H9 (cell line): ENCODE measurements around the gene CFAP45. TPM values are rescaled to one million over a fixed set of nuclear protein-coding genes. Genes with fewer than 3 reads are reported as not detected.

ENCODE experiments used
- DNase-seq: peaks from one replicate; pipeline ENCODE4 v3.0.0-alpha.2; 2017
- H2AFZ ChIP-seq: one replicate; pipeline ENCODE4 v1.6.1; 2013; ENCODE audit warnings: mild to moderate bottlenecking, low read length, control low read depth, moderate library complexity
- H2AK5ac ChIP-seq: 2 replicates; pipeline ENCODE4 v1.6.1; 2013; ENCODE audit warnings: low read length, control low read depth, mixed read lengths; ENCODE audit not compliant: insufficient read length
- H2BK120ac ChIP-seq: one replicate; pipeline ENCODE4 v1.6.1; 2013; ENCODE audit warnings: low read depth, mild to moderate bottlenecking, low read length, control low read depth, inconsistent platforms; ENCODE audit not compliant: poor library complexity, severe bottlenecking
- H2BK12ac ChIP-seq: 2 replicates; pipeline ENCODE4 v1.6.1; 2013; ENCODE audit warnings: low read length, control low read depth, mixed read lengths, low read depth; ENCODE audit not compliant: insufficient read length
- H2BK15ac ChIP-seq: 2 replicates; pipeline ENCODE4 v1.6.1; 2013; ENCODE audit warnings: low read depth, low read length, control low read depth
- H2BK20ac ChIP-seq: one replicate; pipeline ENCODE4 v1.6.1; 2013; ENCODE audit warnings: low read depth, mild to moderate bottlenecking, low read length, control low read depth, inconsistent platforms; ENCODE audit not compliant: poor library complexity, severe bottlenecking
- H2BK5ac ChIP-seq: 2 replicates; pipeline ENCODE4 v1.6.1; 2013; ENCODE audit warnings: low read length, control low read depth, mixed read lengths; ENCODE audit not compliant: insufficient read length
- H3K14ac ChIP-seq: 2 replicates; pipeline ENCODE4 v1.6.1; 2013; ENCODE audit warnings: low read length, control low read depth; ENCODE audit not compliant: insufficient read depth
- H3K18ac ChIP-seq: 2 replicates; pipeline ENCODE4 v1.6.1; 2013; ENCODE audit warnings: low read depth, mild to moderate bottlenecking, mixed read lengths, low read length, control low read depth; ENCODE audit not compliant: insufficient read length
- H3K23ac ChIP-seq: 2 replicates; pipeline ENCODE4 v1.6.1; 2013; ENCODE audit warnings: low read length, control low read depth, mixed read lengths, low read depth; ENCODE audit not compliant: insufficient read length
- H3K23me2 ChIP-seq: 2 replicates; pipeline ENCODE4 v1.6.1; 2013; ENCODE audit warnings: low read depth, mild to moderate bottlenecking, mixed read lengths, low read length, control low read depth; ENCODE audit not compliant: insufficient read length, poor library complexity, severe bottlenecking
- H3K27ac ChIP-seq: 2 replicates; pipeline ENCODE4 v1.5.1; 2013; ENCODE audit warnings: low read length, control low read depth, mixed read lengths, low read depth; ENCODE audit not compliant: insufficient read length
- H3K27me3 ChIP-seq: 2 replicates; pipeline ENCODE4 v1.6.1; 2013; ENCODE audit warnings: low read length, control low read depth, inconsistent platforms; ENCODE audit not compliant: insufficient read depth
- H3K4ac ChIP-seq: 2 replicates; pipeline ENCODE4 v1.6.1; 2013; ENCODE audit warnings: low read depth, mild to moderate bottlenecking, control low read depth, inconsistent platforms, low read length, moderate library complexity
- H3K4me1 ChIP-seq: 2 replicates; pipeline ENCODE4 v1.6.1; 2013; ENCODE audit warnings: low read length, control low read depth, inconsistent platforms; ENCODE audit not compliant: insufficient read depth
- H3K4me2 ChIP-seq: 2 replicates; pipeline ENCODE4 v1.6.1; 2013; ENCODE audit warnings: low read length, control low read depth, mixed read lengths; ENCODE audit not compliant: insufficient read length, insufficient read depth
- H3K56ac ChIP-seq: 2 replicates; pipeline ENCODE4 v1.6.1; 2013; ENCODE audit warnings: low read depth, mild to moderate bottlenecking, mixed read lengths, low read length, control low read depth; ENCODE audit not compliant: insufficient read length
- H3K79me1 ChIP-seq: 2 replicates; pipeline ENCODE4 v1.6.1; 2013; ENCODE audit warnings: low read depth, mild to moderate bottlenecking, moderate library complexity, low read length, control low read depth, inconsistent platforms; ENCODE audit not compliant: insufficient read depth, poor library complexity, severe bottlenecking
- H3K79me2 ChIP-seq: 2 replicates; pipeline ENCODE4 v1.6.1; 2013; ENCODE audit warnings: low read length, control low read depth, inconsistent platforms; ENCODE audit not compliant: insufficient read depth
- H3K9ac ChIP-seq: 2 replicates; pipeline ENCODE4 v1.6.1; 2013; ENCODE audit warnings: low read length, control low read depth, mixed read lengths; ENCODE audit not compliant: insufficient read length; ENCODE audit errors: extremely low read depth
- H3K9me3 ChIP-seq: one replicate; pipeline ENCODE4 v1.6.1; 2013; ENCODE audit warnings: low read depth, low read length, inconsistent platforms; ENCODE audit not compliant: control insufficient read depth
- H3T11ph ChIP-seq: one replicate; pipeline ENCODE4 v1.6.1; 2013; ENCODE audit warnings: mild to moderate bottlenecking, low read length, control low read depth, inconsistent platforms
- H4K20me1 ChIP-seq: one replicate; pipeline ENCODE4 v1.6.1; 2013; ENCODE audit not compliant: control insufficient read depth, insufficient read length, insufficient read depth
- H4K5ac ChIP-seq: 2 replicates; pipeline ENCODE4 v1.6.1; 2013; ENCODE audit warnings: low read depth, mild to moderate bottlenecking, mixed read lengths, low read length, control low read depth; ENCODE audit not compliant: insufficient read length
- H4K8ac ChIP-seq: replicated peaks from 2 replicates; pipeline ENCODE4 v1.6.1; 2013; ENCODE audit warnings: low read length, control low read depth, mixed read lengths, low read depth; ENCODE audit not compliant: insufficient read length
- H4K91ac ChIP-seq: 2 replicates; pipeline ENCODE4 v1.6.1; 2013; ENCODE audit warnings: low read depth, mild to moderate bottlenecking, moderate library complexity, mixed read lengths, low read length, control low read depth; ENCODE audit not compliant: insufficient read length
- H3K27ac Mint-ChIP-seq, 3 experiments: 2 replicates in 2 of 3; 3 replicates in 1 of 3; pipeline ENCODE4 v1.8.0; 2020 to 2021; ENCODE audit warnings: mixed read lengths in 3 of 3, mild to moderate bottlenecking in 1 of 3, moderate library complexity in 1 of 3
- H3K27me3 Mint-ChIP-seq: 2 replicates; pipeline ENCODE4 v1.8.0; 2021; ENCODE audit warnings: low read depth, mild to moderate bottlenecking, moderate library complexity, mixed read lengths
- H3K36me3 Mint-ChIP-seq, 3 experiments: 2 replicates in 2 of 3; 3 replicates in 1 of 3; pipeline ENCODE4 v1.8.0; 2020 to 2021; ENCODE audit warnings: low read depth in 3 of 3, mixed read lengths in 3 of 3; ENCODE audit not compliant: insufficient read depth in 1 of 3
- H3K4me1 Mint-ChIP-seq, 2 experiments: 2 replicates each; pipeline ENCODE4 v1.8.0; 2020; ENCODE audit warnings: mixed read lengths in 2 of 2
- H3K4me3 Mint-ChIP-seq, 2 experiments: 2 replicates in 1 of 2; 3 replicates in 1 of 2; pipeline ENCODE4 v1.8.0; 2020 to 2021; ENCODE audit warnings: mild to moderate bottlenecking in 2 of 2, mixed read lengths in 2 of 2, moderate library complexity in 1 of 2
- H3K9me3 Mint-ChIP-seq, 2 experiments: 2 replicates in 1 of 2; 3 replicates in 1 of 2; pipeline ENCODE4 v1.8.0; 2020; ENCODE audit warnings: mild to moderate bottlenecking in 2 of 2, mixed read lengths in 2 of 2, moderate library complexity in 1 of 2
- CTCF ChIP-seq: fragments of 200-600 bp; sonication (generic); conservative IDR thresholded peaks from 3 replicates; pipeline ENCODE4 v1.8.0; 2021; ENCODE audit warnings: antibody characterized with exemption, mild to moderate bottlenecking
- WGBS: extraction: QIAGEN DNeasy Blood & Tissue Kit; methylation state at CpG from one replicate; pipeline ENCODE4 v1.1.7; 2013; ENCODE audit warnings: missing lambda C conversion rate, low lambda C conversion rate, mixed read lengths; ENCODE audit not compliant: insufficient read length; ENCODE audit errors: extremely low coverage; 5-methylcytosine and 5-hydroxymethylcytosine counted together
- total RNA-seq: library from RNA; stranded (reverse); gene quantifications from 2 replicates; pipeline ENCODE4 v1.2.1, GENCODE V29; 2021

Gene CFAP45
- total RNA-seq, 1 experiment from 2014 or later = 0.85 TPM

DNA sequence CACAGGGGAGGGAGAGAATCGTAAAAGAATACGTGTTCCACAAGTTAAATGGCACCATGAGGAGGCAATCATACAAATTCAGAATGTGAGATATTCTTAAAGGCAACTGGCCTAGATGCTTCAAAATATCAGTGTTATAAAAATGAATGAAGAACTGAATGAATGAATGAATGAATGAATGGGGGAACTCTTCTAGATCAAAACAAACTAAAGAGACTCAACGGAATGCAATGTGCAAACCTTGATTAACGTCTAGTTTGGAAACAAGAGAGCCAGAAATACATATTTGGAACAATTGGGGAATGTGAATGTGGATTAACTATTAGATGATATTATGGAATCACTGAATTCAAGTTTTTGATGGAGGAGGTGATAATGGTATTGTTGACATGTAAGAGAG lies 16.8 kb downstream of the CFAP45 start:
- Histone ChIP-seq H4K5ac (no peak overlapping the region), H3K4me1 (no peaks in the 10 kb centered on the region), H2AK5ac (no peak overlapping the region), H3K4me2 (no peak overlapping the region), H4K8ac (no peak overlapping the region), H3K18ac (no peak overlapping the region), H2BK12ac (no peak overlapping the region), H3K79me2 (no peaks in the 10 kb centered on the region), H4K91ac (no peak overlapping the region), H3K9ac (no peak overlapping the region), H3K14ac (no peak overlapping the region), H3K27ac (no peak overlapping the region), H2AFZ (no peak overlapping the region), H2BK5ac (no peak overlapping the region), H3K4ac (no peak overlapping the region), H3K9me3 (no peaks in the 10 kb centered on the region), H2BK20ac (no peak overlapping the region), H3K23me2 (no peaks in the 10 kb centered on the region), H3K79me1 (no peaks in the 10 kb centered on the region), H3T11ph (no peak overlapping the region), H4K20me1 (no peaks in the 10 kb centered on the region), H3K56ac (no peak overlapping the region), H2BK120ac (no peak overlapping the region), H3K23ac (no peak overlapping the region), H2BK15ac (no peak overlapping the region), H3K27me3 (no peaks in the 10 kb centered on the region)
- TF ChIP-seq CTCF = no peak
- no peaks in the 10 kb centered on the region for H3K4me1 Mint-ChIP-seq
- no peaks in the 10 kb centered on the region for H3K9me3 Mint-ChIP-seq
- WGBS = no CpG with 5 or more reads among the region's 4 CpGs
- H3K4me3 Mint-ChIP-seq = no peak overlapping the region
- no peak for DNase-seq
- no peak overlapping the region for H3K27ac Mint-ChIP-seq
- H3K27me3 Mint-ChIP-seq = no peaks in the 10 kb centered on the region; the same call in none of the 2 replicates
- no peaks in the 10 kb centered on the region for H3K36me3 Mint-ChIP-seq
